Measurements from ENCODE around the gene CAPZB. TPM values are rescaled to one million over a fixed set of nuclear protein-coding genes. Genes with fewer than 3 reads are reported as not detected.

CAPZB gene
- total RNA-seq, 1 donor from 2014 or later, result 264 TPM

DNA sequence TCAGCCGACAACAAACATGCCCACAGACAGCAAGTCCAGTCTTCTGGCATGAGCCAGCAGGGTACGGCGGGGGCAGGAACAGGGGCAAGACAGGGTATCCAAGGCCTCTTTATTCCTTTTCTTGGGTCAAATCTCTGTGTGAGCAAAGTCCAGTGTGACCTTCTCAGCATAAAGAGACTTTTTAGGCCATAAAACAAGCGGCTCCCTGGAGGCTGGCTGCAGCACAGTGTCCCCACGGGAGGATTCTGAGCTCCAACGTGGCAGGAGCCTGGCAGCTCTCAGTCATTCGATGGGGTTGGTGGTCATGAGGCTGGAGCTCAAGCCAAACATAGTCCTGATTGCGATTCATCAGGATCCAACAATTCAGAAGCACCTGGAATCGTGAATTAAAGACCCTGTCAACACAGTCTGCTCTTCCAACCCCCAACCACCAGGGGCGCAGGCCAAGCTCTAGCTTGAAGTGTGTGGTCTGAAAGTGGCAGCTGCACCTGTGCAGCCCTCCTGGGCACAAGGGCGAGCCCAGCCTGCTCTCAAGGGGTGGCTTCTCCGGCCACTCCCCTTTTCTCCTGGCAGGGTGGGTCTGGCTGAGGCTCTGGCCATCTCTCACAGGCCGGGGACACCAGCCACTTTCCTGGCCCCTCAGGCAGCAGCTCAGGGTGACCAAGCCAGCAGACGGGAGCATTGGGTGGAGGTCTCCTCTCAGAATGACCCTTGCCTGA, 111.1 kb downstream of the CAPZB start:
- no peak for DNase-seq (ENCODE audit: extremely low spot score, unreplicated experiment)
- H3K27me3 Mint-ChIP-seq, result no peaks in the 10 kb centered on the region
- no peak overlapping the region for H3K4me3 Mint-ChIP-seq
- TF ChIP-seq, protein P1, sequence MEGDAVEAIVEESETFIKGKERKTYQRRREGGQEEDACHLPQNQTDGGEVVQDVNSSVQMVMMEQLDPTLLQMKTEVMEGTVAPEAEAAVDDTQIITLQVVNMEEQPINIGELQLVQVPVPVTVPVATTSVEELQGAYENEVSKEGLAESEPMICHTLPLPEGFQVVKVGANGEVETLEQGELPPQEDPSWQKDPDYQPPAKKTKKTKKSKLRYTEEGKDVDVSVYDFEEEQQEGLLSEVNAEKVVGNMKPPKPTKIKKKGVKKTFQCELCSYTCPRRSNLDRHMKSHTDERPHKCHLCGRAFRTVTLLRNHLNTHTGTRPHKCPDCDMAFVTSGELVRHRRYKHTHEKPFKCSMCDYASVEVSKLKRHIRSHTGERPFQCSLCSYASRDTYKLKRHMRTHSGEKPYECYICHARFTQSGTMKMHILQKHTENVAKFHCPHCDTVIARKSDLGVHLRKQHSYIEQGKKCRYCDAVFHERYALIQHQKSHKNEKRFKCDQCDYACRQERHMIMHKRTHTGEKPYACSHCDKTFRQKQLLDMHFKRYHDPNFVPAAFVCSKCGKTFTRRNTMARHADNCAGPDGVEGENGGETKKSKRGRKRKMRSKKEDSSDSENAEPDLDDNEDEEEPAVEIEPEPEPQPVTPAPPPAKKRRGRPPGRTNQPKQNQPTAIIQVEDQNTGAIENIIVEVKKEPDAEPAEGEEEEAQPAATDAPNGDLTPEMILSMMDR (conservative IDR thresholded peaks at IDR 0.05), result peak; percentile 74
- H3K9me3 Mint-ChIP-seq, result no peaks in the 10 kb centered on the region
- peaks cover 24% of the 10 kb centered on the region for H3K36me3 Mint-ChIP-seq
- H3K27ac Mint-ChIP-seq, result no peak overlapping the region
- H3K4me1 Mint-ChIP-seq (ENCODE audit: unreplicated experiment), result peaks cover 12% of the 10 kb centered on the region

DNA sequence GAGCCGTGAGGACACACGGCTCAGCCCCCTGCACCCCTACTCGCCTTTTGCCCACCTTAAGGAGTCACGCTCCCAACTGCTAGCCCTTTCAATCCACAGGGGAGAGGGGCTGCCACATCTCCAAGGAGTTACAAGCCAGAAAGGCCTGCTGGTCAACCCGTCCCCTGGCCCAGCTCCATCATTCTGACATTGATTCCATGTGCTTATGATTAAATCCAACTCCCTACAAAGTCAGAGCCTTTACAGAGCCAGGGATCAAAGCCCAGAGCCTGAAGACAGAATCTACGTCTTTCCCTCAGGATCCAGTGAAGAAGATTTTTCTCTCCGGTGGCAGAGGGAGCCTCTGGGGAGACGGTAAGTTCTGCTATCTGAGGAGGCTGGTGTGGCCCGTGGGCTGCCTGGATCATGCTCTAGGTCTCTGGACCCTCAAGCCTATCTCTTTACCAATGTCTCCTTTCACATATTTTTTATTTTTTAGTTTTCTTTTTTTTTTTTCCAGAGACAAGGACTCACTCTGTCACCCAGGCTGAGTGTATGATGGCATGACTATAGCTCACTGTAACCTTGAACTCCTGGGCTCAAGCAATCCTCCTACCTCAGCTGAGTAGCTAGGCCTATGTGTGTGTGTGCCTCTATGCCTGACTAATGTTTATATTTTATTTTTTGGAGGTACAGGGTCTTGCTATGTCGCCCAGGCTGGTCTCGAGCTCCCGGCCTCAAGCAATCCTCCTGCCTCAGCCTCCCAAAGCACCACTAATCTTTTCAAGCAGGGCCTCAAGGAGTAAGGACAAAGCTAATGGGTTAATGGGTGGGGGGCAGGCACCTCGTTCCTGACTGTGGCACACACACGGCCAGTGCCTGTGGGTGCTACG, 111.9 kb downstream of the CAPZB start:
- peaks cover 23% of the 10 kb centered on the region for H3K36me3 Mint-ChIP-seq
- TF ChIP-seq, protein P1 (conservative IDR thresholded peaks at IDR 0.05), result no peak
- H3K27me3 Mint-ChIP-seq, result no peaks in the 10 kb centered on the region
- no peak overlapping the region for H3K27ac Mint-ChIP-seq
- H3K9me3 Mint-ChIP-seq, result no peaks in the 10 kb centered on the region
- no peak overlapping the region for H3K4me3 Mint-ChIP-seq
- peaks cover 16% of the 10 kb centered on the region for H3K4me1 Mint-ChIP-seq (ENCODE audit: unreplicated experiment)
- no peak for DNase-seq (ENCODE audit: extremely low spot score, unreplicated experiment)

DNA sequence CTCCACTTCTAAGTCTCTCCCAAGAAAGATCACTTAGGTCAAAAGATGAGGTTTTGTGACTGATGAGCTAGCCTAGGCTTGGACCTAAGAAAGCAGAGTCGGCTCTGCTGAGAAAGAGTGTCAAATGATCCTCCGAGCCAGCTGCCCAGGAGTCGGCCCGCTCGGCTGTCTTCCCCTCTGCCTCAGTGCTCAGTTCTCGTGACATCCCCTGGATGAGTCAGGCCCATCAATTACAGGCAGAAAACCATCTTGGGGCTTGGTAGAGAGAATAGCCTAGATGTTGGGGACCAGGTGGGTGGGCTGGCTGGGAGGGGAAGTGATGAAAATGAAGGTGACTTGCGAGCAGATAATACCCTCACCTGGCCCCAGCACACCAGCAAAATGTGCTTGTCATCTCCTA, 112.7 kb downstream of the CAPZB start:
- Mint-ChIP-seq H3K36me3 (peaks cover 14% of the 10 kb centered on the region), H3K27ac (peak overlapping the region; percentile 18), H3K4me1 (ENCODE audit: unreplicated experiment) (peaks cover 16% of the 10 kb centered on the region), H3K4me3 (no peak overlapping the region), H3K27me3 (no peaks in the 10 kb centered on the region), H3K9me3 (no peaks in the 10 kb centered on the region)
- TF ChIP-seq, protein P1 (conservative IDR thresholded peaks at IDR 0.05), result no peak
- DNase-seq (ENCODE audit: extremely low spot score, unreplicated experiment), result no peak

DNA sequence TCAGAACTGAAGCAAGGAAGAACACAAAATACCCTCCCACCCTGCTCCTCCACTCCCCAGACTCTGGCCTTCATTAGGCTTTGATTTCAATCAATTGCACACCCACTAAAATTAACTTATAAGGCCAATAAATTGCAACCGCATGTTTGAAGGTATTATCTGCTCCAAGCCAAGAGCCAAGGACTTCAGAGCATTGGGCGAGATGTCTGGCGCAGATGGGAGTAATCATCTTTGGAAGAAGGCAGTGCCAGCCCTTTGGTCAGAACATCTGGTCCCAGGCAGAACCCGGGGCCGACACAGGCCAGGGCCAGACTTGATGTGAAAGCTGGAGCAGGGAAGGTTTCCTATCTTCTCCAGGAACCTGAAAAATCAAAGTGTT, 113.2 kb downstream of the CAPZB start:
- no peak for DNase-seq (ENCODE audit: extremely low spot score, unreplicated experiment)
- H3K9me3 Mint-ChIP-seq, result no peaks in the 10 kb centered on the region
- H3K4me3 Mint-ChIP-seq, result no peak overlapping the region
- TF ChIP-seq, protein P1 (conservative IDR thresholded peaks at IDR 0.05), result no peak
- H3K36me3 Mint-ChIP-seq, result peaks cover 11% of the 10 kb centered on the region
- H3K27me3 Mint-ChIP-seq, result no peaks in the 10 kb centered on the region
- peak overlapping the region; percentile 18 for H3K27ac Mint-ChIP-seq
- H3K4me1 Mint-ChIP-seq (ENCODE audit: unreplicated experiment), result peaks cover 16% of the 10 kb centered on the region

DNA sequence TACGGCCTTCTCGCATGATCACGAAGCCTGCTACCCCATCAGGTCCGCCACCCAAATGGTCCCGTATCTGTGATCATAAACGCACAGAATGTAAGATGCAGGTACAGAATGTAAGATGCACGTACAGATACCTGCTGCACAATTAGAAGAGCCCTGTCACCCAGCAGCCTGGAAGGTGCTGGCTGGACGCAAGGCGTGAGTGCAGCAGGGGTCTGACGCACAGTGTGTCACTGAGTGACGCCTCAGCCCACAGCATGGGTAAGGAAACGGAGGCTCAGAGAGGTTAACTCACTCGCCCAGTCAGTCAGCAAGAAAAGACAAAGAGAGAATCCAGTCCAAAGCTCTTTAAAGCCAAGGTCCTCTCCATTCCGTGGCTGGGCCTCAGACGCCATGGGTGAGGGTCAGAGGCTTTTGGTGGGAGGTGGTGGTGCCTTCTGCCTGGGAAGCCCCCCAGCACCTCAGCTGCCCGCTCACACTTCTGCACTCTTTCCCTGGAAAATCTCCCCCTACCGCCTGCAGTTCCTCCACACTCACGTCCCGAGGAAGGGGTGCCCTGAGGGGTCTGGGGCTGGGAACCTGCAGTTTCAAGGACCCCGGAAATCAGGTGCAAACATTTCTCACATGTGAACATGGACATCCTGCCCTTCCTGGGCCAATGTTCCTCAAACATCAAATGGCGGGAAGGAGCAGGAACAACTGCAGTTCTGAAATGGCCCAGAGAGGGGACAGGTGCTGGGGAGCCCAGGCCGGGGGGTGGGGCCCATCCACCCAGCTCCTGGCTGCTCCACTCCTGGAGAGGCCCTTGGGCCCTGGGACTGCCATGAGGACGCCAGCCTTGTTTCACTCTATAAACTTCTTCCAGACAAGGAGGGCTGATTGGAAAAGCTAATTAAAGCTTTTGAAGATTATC, 113.9 kb downstream of the CAPZB start:
- no peak for DNase-seq (ENCODE audit: extremely low spot score, unreplicated experiment)
- Mint-ChIP-seq H3K4me3 (no peak overlapping the region), H3K4me1 (ENCODE audit: unreplicated experiment) (peaks cover 16% of the 10 kb centered on the region), H3K36me3 (peaks cover 6% of the 10 kb centered on the region), H3K27me3 (no peaks in the 10 kb centered on the region), H3K27ac (no peak overlapping the region), H3K9me3 (no peaks in the 10 kb centered on the region)
- TF ChIP-seq, protein P1 (conservative IDR thresholded peaks at IDR 0.05), result no peak
